BJ (cell line): ENCODE results near the gene MAGEL2. TPM values are rescaled to one million over a fixed set of nuclear protein-coding genes. Genes with fewer than 3 reads are reported as not detected.

Experiments
- CTCF ChIA-PET: fragments of 350-600 bp; formaldehyde crosslinking; extraction: SDS; loops from one replicate; lab custom pipeline; 2021; ENCODE audit warnings: antibody characterized with exemption, inconsistent platforms; lab: Yijun Ruan, JAX
- POLR2A ChIA-PET: fragments of 300-600 bp; sonication (Branson Sonifier 250); formaldehyde crosslinking; extraction: SDS; loops from one replicate; lab custom pipeline; 2021; ENCODE audit warnings: antibody characterized with exemption; lab: Charles Lee
- DNase-seq: peaks from one replicate; pipeline ENCODE4 v3.0.0-alpha.2; 2011; ENCODE audit warnings: low read depth
- H3K27me3 ChIP-seq: 2 replicates; pipeline ENCODE4 v1.6.0; 2011; ENCODE audit warnings: low read length; ENCODE audit not compliant: control insufficient read depth, insufficient read depth
- H3K36me3 ChIP-seq: 2 replicates; pipeline ENCODE4 v1.5.1; 2011; ENCODE audit warnings: low read length; ENCODE audit not compliant: control insufficient read depth, insufficient read depth
- H3K4me3 ChIP-seq: 2 replicates; pipeline ENCODE4 v1.5.1; 2011; ENCODE audit warnings: low read depth, mild to moderate bottlenecking, control low read depth, low read length
- polyA plus RNA-seq: library from polyadenylated mRNA; depleted of rRNA; stranded (reverse); fragments of >200 nt; gene quantifications from 2 replicates; pipeline ENCODE4 v1.2.3, GENCODE V29; 2011
- TF ChIP-seq, protein P1 (sequence below): IDR thresholded peaks from 2 replicates; pipeline ENCODE4 v1.5.1; 2011; ENCODE audit warnings: low read depth, mild to moderate bottlenecking, control low read depth, inconsistent platforms, low read length, moderate library complexity; ENCODE audit not compliant: insufficient read depth

The MAGEL2 gene
- polyA plus RNA-seq, 1 experiment = 0.02 TPM

DNA sequence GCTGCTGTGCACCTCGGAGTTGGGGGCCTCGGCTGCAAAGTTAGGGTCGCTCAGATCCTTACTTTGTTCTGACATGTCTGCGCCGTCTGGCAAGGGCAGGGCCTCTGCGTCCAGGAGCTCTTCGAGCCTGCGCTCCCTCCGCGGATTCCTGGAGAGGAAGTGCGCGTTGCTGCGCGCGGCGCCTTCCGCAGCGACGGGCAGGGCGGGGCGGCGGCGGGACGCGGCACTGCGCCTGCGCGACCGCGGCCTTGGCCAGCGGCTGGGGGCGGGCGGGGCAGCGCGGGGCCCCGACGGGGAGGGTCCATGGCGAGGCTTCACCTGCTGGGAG lies 39.4 kb upstream of the MAGEL2 start, which contains the start of gene NDN:
NDN (minus strand) TSS at position 163 of the 328 bp plus-strand sequence; CDS start at position 75, 88 bp downstream.
- TF ChIP-seq, protein P1, sequence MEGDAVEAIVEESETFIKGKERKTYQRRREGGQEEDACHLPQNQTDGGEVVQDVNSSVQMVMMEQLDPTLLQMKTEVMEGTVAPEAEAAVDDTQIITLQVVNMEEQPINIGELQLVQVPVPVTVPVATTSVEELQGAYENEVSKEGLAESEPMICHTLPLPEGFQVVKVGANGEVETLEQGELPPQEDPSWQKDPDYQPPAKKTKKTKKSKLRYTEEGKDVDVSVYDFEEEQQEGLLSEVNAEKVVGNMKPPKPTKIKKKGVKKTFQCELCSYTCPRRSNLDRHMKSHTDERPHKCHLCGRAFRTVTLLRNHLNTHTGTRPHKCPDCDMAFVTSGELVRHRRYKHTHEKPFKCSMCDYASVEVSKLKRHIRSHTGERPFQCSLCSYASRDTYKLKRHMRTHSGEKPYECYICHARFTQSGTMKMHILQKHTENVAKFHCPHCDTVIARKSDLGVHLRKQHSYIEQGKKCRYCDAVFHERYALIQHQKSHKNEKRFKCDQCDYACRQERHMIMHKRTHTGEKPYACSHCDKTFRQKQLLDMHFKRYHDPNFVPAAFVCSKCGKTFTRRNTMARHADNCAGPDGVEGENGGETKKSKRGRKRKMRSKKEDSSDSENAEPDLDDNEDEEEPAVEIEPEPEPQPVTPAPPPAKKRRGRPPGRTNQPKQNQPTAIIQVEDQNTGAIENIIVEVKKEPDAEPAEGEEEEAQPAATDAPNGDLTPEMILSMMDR = no peak
- Histone ChIP-seq H3K27me3 (no peaks in the 10 kb centered on the region; the same call in 1 of the 2 replicates), H3K36me3 (no peaks in the 10 kb centered on the region), H3K4me3 (peak within 1 kb of the TSS; percentile 57)
- CTCF ChIA-PET = no interaction called here
- no peak for DNase-seq
- POLR2A ChIA-PET = no interaction called here

DNA sequence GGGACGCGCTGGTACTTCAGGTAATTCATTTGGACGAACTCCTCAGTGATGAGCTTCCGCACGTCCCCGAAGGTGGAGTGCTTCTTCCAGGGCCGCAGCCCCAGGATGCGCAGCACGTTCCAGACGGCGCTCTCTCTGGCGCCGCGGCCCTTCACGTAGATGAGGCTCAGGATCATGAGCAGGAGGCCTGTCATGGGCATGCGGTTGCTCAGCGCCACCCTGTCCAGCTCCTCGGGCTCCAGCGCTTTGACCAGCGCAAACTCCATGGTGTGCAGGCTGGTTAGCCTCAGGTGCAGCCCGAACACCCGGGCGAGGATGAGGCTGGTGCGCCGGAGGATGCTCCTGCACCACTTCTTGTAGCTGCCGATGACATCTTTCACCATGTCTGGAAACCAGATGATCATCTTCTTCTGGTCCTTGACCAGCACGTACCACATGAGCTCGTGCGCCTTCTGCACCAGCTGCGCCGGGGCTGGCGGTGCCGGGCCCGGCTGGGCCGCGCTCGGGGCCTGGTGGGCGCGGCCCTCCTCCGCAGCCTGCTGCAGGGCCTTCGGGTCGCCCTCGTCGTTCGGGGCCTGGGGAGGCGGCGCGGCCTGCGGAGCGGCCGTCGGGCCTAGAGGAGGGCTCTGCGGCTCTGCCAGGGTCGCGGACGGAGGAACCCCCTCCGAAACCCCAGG lies 38.9 kb upstream of the MAGEL2 start:
- TF ChIP-seq, protein P1 = no peak
- Histone ChIP-seq H3K36me3 (no peaks in the 10 kb centered on the region), H3K27me3 (no peaks in the 10 kb centered on the region; the same call in 1 of the 2 replicates), H3K4me3 (peak overlapping the region; percentile 57)
- ChIA-PET CTCF (no interaction called here), POLR2A (no interaction called here)
- DNase-seq = no peak

DNA sequence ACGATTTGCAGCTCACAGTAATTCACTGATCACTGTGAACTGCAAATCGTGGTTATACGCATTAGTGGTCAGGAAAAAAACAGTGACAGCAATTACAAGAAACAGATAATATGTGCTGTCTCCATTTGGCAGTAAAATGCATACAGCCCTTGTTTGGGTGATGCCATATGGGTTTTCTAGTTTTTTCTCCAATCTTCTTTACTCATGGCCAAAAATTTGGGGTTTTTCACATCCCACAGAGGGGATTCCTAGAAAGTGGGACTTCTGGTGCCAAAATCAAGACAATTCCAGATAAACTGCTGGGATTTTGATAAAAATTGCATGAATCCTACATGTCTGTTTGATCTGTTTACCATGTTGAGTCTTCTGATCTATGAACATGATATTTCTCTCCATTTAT lies 23.8 kb upstream of the MAGEL2 start:
- TF ChIP-seq, protein P1 = no peak
- CTCF ChIA-PET = no interaction called here
- H3K27me3 ChIP-seq = no peaks in the 10 kb centered on the region
- no peaks in the 10 kb centered on the region for H3K36me3 ChIP-seq
- no peak overlapping the region for H3K4me3 ChIP-seq
- POLR2A ChIA-PET = no interaction called here
- DNase-seq = no peak

DNA sequence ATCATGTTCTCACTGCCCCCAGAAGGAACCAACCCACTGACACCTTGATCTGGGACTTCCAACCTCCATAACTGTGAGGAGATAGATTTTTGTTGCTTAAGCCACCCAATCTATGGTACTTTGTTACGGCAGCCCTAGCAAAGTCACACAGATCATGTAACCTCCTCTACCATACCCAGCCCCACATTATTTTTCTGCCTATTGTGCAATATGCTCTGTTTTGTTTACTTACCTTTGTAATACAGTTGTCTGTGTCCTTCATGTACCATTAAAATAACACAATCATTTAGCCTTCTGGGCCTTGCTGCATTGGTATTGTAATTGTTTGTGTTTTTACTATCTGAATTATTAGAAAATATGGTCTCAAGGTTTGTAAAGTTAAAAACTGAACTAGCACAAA lies 23.3 kb upstream of the MAGEL2 start:
- TF ChIP-seq, protein P1 = no peak
- POLR2A ChIA-PET = no interaction called here
- H3K4me3 ChIP-seq = no peak overlapping the region
- no peak for DNase-seq
- CTCF ChIA-PET = no interaction called here
- H3K36me3 ChIP-seq = no peaks in the 10 kb centered on the region
- no peaks in the 10 kb centered on the region for H3K27me3 ChIP-seq

DNA sequence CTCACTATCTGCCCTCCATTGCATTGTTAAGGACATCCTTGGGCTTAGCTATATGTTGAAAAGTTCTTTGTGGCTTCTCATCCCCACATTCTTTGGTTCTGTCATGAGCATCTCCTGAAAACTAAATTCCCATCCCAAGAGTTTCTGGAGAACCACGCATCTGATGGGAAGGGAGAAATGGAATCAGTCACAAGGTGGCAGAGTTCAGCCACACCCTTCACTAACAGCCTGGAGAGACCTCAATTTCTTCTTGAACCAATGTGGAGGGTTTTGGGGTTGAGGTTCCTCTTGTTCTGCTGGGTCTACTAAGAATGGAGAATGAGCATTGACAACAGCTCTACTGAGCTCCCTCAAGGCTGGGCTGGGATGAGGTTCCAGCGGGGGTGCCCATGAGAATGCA lies 15.6 kb upstream of the MAGEL2 start:
- TF ChIP-seq, protein P1 = no peak
- Histone ChIP-seq H3K36me3 (no peaks in the 10 kb centered on the region), H3K4me3 (no peak overlapping the region), H3K27me3 (no peaks in the 10 kb centered on the region)
- ChIA-PET POLR2A (no interaction called here), CTCF (no interaction called here)
- no peak for DNase-seq
